ENCODE data around the gene BICDL2. TPM values are rescaled to one million over a fixed set of nuclear protein-coding genes. Genes with fewer than 3 reads are reported as not detected.
A peak's percentile ranks its signal among the peaks of the same experiment; 100 is the strongest.

BICDL2 gene
- total and polyA plus RNA-seq, 2 donors (not counting 3 experiments of a cell fraction or from before 2014, with no cell fraction given), result not detected

DNA sequence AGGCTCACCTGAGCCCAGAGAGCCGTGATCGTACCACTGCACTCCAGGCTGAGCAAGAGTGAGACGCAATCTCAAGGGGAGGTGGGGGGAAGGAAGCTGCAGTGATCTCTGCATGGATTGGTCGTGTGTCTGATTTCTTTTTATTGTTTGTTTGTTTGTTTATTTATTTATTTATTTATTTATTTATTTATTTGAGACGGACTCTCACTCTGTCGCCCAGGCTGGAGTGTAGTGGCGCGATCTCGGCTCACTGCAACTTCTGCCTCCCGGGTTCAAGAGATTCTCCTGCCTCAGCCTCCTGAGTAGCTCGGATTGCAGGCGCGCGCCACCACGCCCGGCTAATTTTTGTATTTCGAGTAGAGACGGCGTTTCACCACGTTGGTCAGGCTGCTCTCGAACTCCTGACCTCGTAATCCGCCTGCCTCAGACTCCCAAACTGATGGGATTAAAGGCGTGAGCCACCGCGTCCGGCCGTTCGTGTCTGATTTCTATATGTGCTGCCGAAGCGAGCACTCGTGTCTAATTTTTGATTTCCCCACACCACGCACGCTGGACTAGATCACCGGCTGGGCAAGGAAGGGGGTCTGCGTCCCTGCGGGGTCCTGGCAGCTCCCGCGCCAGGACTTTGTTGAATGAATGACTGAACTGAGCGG, 17.0 kb downstream of the BICDL2 start:
- dilution Hi-C loops (cut with MboI; ENCODE audit: extremely low pct_ligation_motif_present, low sequenced_read_pairs), result no loop called here
- BruUV-seq (replicated peaks), result no TSS peak
- peak; percentile 75 for FAIRE-seq

More for the DNA sequence above, 17.0 kb downstream of the BICDL2 start:
- Histone ChIP-seq H3K4me1 (ENCODE audit: control insufficient read depth, extremely low read depth, insufficient read depth, low read length) (peaks cover 18% of the 10 kb centered on the region), H3K27me3 (ENCODE audit: control insufficient read depth in 2 of 2, insufficient read depth in 2 of 2, low read length in 2 of 2) (peaks cover 0 to 2% of the 10 kb centered on the region in 2 experiments), H3K9me3 (replicated peaks; ENCODE audit: control insufficient read depth, insufficient read depth, low read length) (no peaks in the 10 kb centered on the region), H4K20me1 (replicated peaks; ENCODE audit: control insufficient read depth, extremely low read depth, insufficient read depth, low read length) (no peaks in the 10 kb centered on the region), H3K79me2 (ENCODE audit: control insufficient read depth, insufficient read depth, low read length) (peaks cover 2% of the 10 kb centered on the region), H3K9ac (replicated peaks; ENCODE audit: extremely low read depth, insufficient read depth, low read length) (no peak overlapping the region), H3K36me3 (ENCODE audit: control insufficient read depth in 2 of 2, extremely low read depth in 1 of 2, insufficient read depth in 2 of 2, low read length in 2 of 2) (no peaks in the 10 kb centered on the region), H3K4me2 (ENCODE audit: insufficient read depth, low read length) (no peak overlapping the region), H3K27ac (ENCODE audit: insufficient read depth, low read depth, low read length) (no peak overlapping the region), H3K9me1 (replicated peaks; ENCODE audit: control insufficient read depth, extremely low read depth, insufficient read depth, low read length) (no peaks in the 10 kb centered on the region), H2AFZ (ENCODE audit: low read depth, low read length) (peak overlapping the region; percentile 18), H3K4me3 (replicated peaks in 1 of 3; ENCODE audit: insufficient read depth in 1 of 3, low read depth in 1 of 3, low read length in 3 of 3) (peak overlapping the region in 1 of 3 experiments; percentile 16)
- intact Hi-C loops (cut with micrococcal nuclease), result loop anchor here (1.0 to 2.0 kb wide), 3 partner anchors 15 to 115 kb away; partner anchors contain the start of gene PAQR4
- ChIA-PET CTCF (interaction anchor here (1.1 to 6.1 kb wide), 7 partner anchors 8 to 39 kb away, joined by 3 to 52 read pairs (median 9); no protein-coding TSS in a partner anchor), POLR2A (interaction anchor here (0.5 to 2.2 kb wide), 7 partner anchors 7 to 1563 kb away, joined by 3 to 16 read pairs (median 6); partner anchors contain the start of gene ZNF213)
- no peak for DNase-seq (ENCODE audit: low read depth, low spot score)
- TF ChIP-seq POLR2A (IDR thresholded peaks at IDR 0.05; ENCODE audit: low read depth, low read length), result no peak
- TF ChIP-seq JUN (IDR thresholded peaks at IDR 0.05; ENCODE audit: borderline replicate concordance, insufficient read depth, insufficient read length, low read depth), result no peak
- no peak for TF ChIP-seq EZH2 (IDR thresholded peaks at IDR 0.05; ENCODE audit: borderline replicate concordance, low read depth, low read length, severe bottlenecking)
- no peak for TF ChIP-seq POLR2AphosphoS5 (IDR thresholded peaks at IDR 0.05; ENCODE audit: insufficient read depth, low read depth, low read length)
- TF ChIP-seq, protein P1, sequence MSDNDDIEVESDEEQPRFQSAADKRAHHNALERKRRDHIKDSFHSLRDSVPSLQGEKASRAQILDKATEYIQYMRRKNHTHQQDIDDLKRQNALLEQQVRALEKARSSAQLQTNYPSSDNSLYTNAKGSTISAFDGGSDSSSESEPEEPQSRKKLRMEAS (IDR thresholded peaks at IDR 0.05; ENCODE audit: insufficient read depth, insufficient read length), result no peak
- TF ChIP-seq CTCF (IDR thresholded peaks at IDR 0.05; ENCODE audit: extremely low read depth in 1 of 2, insufficient read depth in 1 of 2, low read depth in 1 of 2, low read length in 2 of 2), result no peak
